GM06990 (cell line): ENCODE results near the gene VPS51.

Experiments used
- DNase-seq: peaks from one replicate; pipeline ENCODE4 v3.0.0-alpha.2; 2011; ENCODE audit not compliant: insufficient read length; ENCODE audit errors: extremely low read depth
- H3K27me3 ChIP-seq: replicated peaks from 2 replicates; pipeline ENCODE4 v1.6.0; 2011; ENCODE audit warnings: low read length; ENCODE audit not compliant: control insufficient read depth, insufficient read depth
- H3K36me3 ChIP-seq: 2 replicates; pipeline ENCODE4 v1.5.1; 2011; ENCODE audit warnings: low read length; ENCODE audit not compliant: control insufficient read depth, insufficient read depth
- H3K4me3 ChIP-seq: replicated peaks from 2 replicates; pipeline ENCODE4 v1.5.1; 2011; ENCODE audit warnings: low read depth, mild to moderate bottlenecking, control low read depth, low read length
- TF ChIP-seq, protein P1 (sequence below): IDR thresholded peaks from 2 replicates; pipeline ENCODE4 v1.5.1; 2011; ENCODE audit warnings: low read length, control low read depth, mild to moderate bottlenecking, inconsistent platforms; ENCODE audit not compliant: insufficient read depth, poor library complexity, severe bottlenecking

VPS51 gene

GRCh38 chr11:65157336-65157735 lies 61.3 kb downstream of the VPS51 start:
- Histone ChIP-seq H3K27me3 (no peaks in the 10 kb centered on the region), H3K4me3 (no peak overlapping the region)
- TF ChIP-seq, protein P1, sequence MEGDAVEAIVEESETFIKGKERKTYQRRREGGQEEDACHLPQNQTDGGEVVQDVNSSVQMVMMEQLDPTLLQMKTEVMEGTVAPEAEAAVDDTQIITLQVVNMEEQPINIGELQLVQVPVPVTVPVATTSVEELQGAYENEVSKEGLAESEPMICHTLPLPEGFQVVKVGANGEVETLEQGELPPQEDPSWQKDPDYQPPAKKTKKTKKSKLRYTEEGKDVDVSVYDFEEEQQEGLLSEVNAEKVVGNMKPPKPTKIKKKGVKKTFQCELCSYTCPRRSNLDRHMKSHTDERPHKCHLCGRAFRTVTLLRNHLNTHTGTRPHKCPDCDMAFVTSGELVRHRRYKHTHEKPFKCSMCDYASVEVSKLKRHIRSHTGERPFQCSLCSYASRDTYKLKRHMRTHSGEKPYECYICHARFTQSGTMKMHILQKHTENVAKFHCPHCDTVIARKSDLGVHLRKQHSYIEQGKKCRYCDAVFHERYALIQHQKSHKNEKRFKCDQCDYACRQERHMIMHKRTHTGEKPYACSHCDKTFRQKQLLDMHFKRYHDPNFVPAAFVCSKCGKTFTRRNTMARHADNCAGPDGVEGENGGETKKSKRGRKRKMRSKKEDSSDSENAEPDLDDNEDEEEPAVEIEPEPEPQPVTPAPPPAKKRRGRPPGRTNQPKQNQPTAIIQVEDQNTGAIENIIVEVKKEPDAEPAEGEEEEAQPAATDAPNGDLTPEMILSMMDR = no peak

GRCh38 chr11:65159012-65159411 lies 63.0 kb downstream of the VPS51 start:
- no peaks in the 10 kb centered on the region for H3K36me3 ChIP-seq
- no peaks in the 10 kb centered on the region for H3K27me3 ChIP-seq
- DNase-seq = peak; percentile 60
- H3K4me3 ChIP-seq = no peak overlapping the region
- TF ChIP-seq, protein P1 = no peak

More at GRCh38 chr11:65157336-65157735, 61.3 kb downstream of the VPS51 start:
- no peaks in the 10 kb centered on the region for H3K36me3 ChIP-seq
- no peak for DNase-seq

GRCh38 chr11:65160643-65161042 lies 64.6 kb downstream of the VPS51 start:
- DNase-seq = no peak
- no peaks in the 10 kb centered on the region for H3K27me3 ChIP-seq
- TF ChIP-seq, protein P1 = no peak
- H3K36me3 ChIP-seq = no peaks in the 10 kb centered on the region
- no peak overlapping the region for H3K4me3 ChIP-seq
